Osteoblast (primary cell): ENCODE measurements around the gene KRT79. TPM values are rescaled to one million over a fixed set of nuclear protein-coding genes. Genes with fewer than 3 reads are reported as not detected.

Source experiments
- DNase-seq: peaks from one replicate; pipeline ENCODE4 v3.0.0; 2011; ENCODE audit warnings: low spot score, mixed read lengths; ENCODE audit not compliant: insufficient read length; ENCODE audit errors: missing footprints
- H2AFZ ChIP-seq: 2 replicates; pipeline ENCODE4 v1.6.0; 2011; ENCODE audit warnings: mild to moderate bottlenecking, low read length
- H3K27ac ChIP-seq: 2 replicates; pipeline ENCODE4 v1.5.1; 2011; ENCODE audit warnings: mild to moderate bottlenecking, low read depth, low read length, moderate library complexity
- H3K27me3 ChIP-seq: 2 replicates; pipeline ENCODE4 v1.6.0; 2012; ENCODE audit warnings: mild to moderate bottlenecking, control low read depth, inconsistent platforms, low read length, moderate library complexity; ENCODE audit not compliant: insufficient read depth
- H3K36me3 ChIP-seq: 2 replicates; pipeline ENCODE4 v1.5.1; 2011; ENCODE audit warnings: mild to moderate bottlenecking, low read length, control low read depth, moderate library complexity; ENCODE audit not compliant: insufficient read depth
- H3K4me1 ChIP-seq: 2 replicates; pipeline ENCODE4 v1.5.1; 2011; ENCODE audit warnings: mild to moderate bottlenecking, low read length, control low read depth, moderate library complexity; ENCODE audit not compliant: insufficient read depth
- H3K4me2 ChIP-seq: 2 replicates; pipeline ENCODE4 v1.6.0; 2011; ENCODE audit warnings: mild to moderate bottlenecking, low read length; ENCODE audit not compliant: insufficient read depth
- H3K4me3 ChIP-seq: fragments of 200-600 bp; sonication (generic); 3 replicates; pipeline ENCODE4 v1.5.1; 2012; ENCODE audit warnings: mild to moderate bottlenecking, low read length, inconsistent platforms; ENCODE audit not compliant: insufficient read depth
- H3K79me2 ChIP-seq: 2 replicates; pipeline ENCODE4 v1.6.0; 2012; ENCODE audit warnings: mild to moderate bottlenecking, low read length, control low read depth, inconsistent platforms; ENCODE audit not compliant: insufficient read depth
- H3K9me3 ChIP-seq: 2 replicates; pipeline ENCODE4 v1.5.1; 2011; ENCODE audit warnings: low read depth, low read length, control low read depth
- H4K20me1 ChIP-seq: 2 replicates; pipeline ENCODE4 v1.6.0; 2012; ENCODE audit warnings: mild to moderate bottlenecking, low read length, control low read depth; ENCODE audit not compliant: insufficient read depth
- CTCF ChIP-seq: IDR thresholded peaks from 2 replicates; pipeline ENCODE4 v1.5.1; 2011; ENCODE audit warnings: mild to moderate bottlenecking, low read depth, low read length, moderate library complexity; ENCODE audit errors: extremely low read depth
- total RNA-seq: library from RNA; depleted of rRNA; stranded (reverse); fragments of >200 nt; gene quantifications from 2 replicates; pipeline ENCODE4 v1.2.3, GENCODE V29; 2012

Gene KRT79
- total RNA-seq, 1 donor: not detected

GRCh38 chr12:52815161-52815560, 18.9 kb downstream of the KRT79 start:
- Histone ChIP-seq H3K4me3 (no peak overlapping the region), H2AFZ (no peak overlapping the region), H3K27me3 (peaks cover 28% of the 10 kb centered on the region), H3K27ac (no peak overlapping the region), H3K4me1 (no peaks in the 10 kb centered on the region), H3K9me3 (no peaks in the 10 kb centered on the region), H3K36me3 (no peaks in the 10 kb centered on the region), H3K79me2 (no peaks in the 10 kb centered on the region), H4K20me1 (no peaks in the 10 kb centered on the region), H3K4me2 (no peak overlapping the region)
- TF ChIP-seq CTCF: no peak
- DNase-seq: no peak

- no peak for TF ChIP-seq CTCF
- H3K27ac ChIP-seq: no peak overlapping the region
- H3K4me3 ChIP-seq: no peak overlapping the region
- no peaks in the 10 kb centered on the region for H3K79me2 ChIP-seq
- H3K4me1 ChIP-seq: no peaks in the 10 kb centered on the region
- no peak overlapping the region for H3K4me2 ChIP-seq
- H3K27me3 ChIP-seq: peaks cover 28% of the 10 kb centered on the region
- no peak overlapping the region for H2AFZ ChIP-seq
- no peaks in the 10 kb centered on the region for H4K20me1 ChIP-seq
- DNase-seq: no peak
- no peaks in the 10 kb centered on the region for H3K36me3 ChIP-seq
- no peaks in the 10 kb centered on the region for H3K9me3 ChIP-seq
Observed at GRCh38 chr12:52814710-52815155, 19.4 kb downstream of the KRT79 start.

- no peaks in the 10 kb centered on the region for H3K36me3 ChIP-seq
- H3K27ac ChIP-seq: no peak within 1 kb of the TSS
- no peak for TF ChIP-seq CTCF
- no peak within 1 kb of the TSS for H2AFZ ChIP-seq
- no peaks in the 10 kb centered on the region for H3K4me1 ChIP-seq
- no peaks in the 10 kb centered on the region for H4K20me1 ChIP-seq
- DNase-seq: no peak
- no peak within 1 kb of the TSS for H3K4me3 ChIP-seq
- H3K27me3 ChIP-seq: peaks cover 32% of the 10 kb centered on the region
- no peaks in the 10 kb centered on the region for H3K79me2 ChIP-seq
- no peak within 1 kb of the TSS for H3K4me2 ChIP-seq
- no peaks in the 10 kb centered on the region for H3K9me3 ChIP-seq
Observed at GRCh38 chr12:52813885-52814709, 20.0 kb downstream of the KRT79 start, which contains the start of gene KRT4. KRT4 (minus strand) TSS chr12:52814116; CDS start chr12:52814058, 58 bp downstream.

- H3K27me3 ChIP-seq: peaks cover 26% of the 10 kb centered on the region
- no peak overlapping the region for H3K27ac ChIP-seq
- DNase-seq: no peak
- H3K4me2 ChIP-seq: no peak overlapping the region
- no peaks in the 10 kb centered on the region for H3K4me1 ChIP-seq
- no peak overlapping the region for H2AFZ ChIP-seq
- no peaks in the 10 kb centered on the region for H4K20me1 ChIP-seq
- no peaks in the 10 kb centered on the region for H3K9me3 ChIP-seq
- no peak overlapping the region for H3K4me3 ChIP-seq
- TF ChIP-seq CTCF: no peak
- no peaks in the 10 kb centered on the region for H3K36me3 ChIP-seq
- H3K79me2 ChIP-seq: no peaks in the 10 kb centered on the region
Observed at GRCh38 chr12:52813203-52813819, 20.8 kb downstream of the KRT79 start.
